ENCODE results near the gene NBPF4.
"Not testable (repeated sequence)": the region's sequence is repeated elsewhere in the genome, so short reads cannot be mapped to it uniquely, and the experiment has no call there.

The NBPF4 gene

DNA sequence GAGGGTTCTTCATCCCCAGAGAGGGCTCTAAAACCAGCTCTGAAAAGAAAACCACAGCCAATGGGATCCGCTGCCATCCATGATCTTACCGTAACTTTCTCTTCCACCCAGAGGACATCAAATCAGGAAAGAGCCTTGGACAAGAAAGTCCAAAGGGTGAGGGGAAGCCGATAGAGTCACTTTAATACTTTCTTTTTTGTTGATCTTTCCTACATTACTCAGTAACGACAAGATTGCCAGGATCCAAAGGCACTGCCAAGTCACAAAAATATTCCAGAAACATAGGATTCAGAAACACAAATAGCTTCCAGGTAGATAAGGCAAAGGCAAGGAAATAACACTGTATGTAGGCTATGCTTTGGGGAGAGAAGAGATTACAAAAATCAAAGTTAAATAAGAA, 17.0 kb downstream of the NBPF4 start:
- not testable (repeated sequence) for H3K4me3 ChIP-seq (replicated peaks; ENCODE audit: low read depth, low read length); H3K36me3 ChIP-seq (ENCODE audit: control insufficient read depth, insufficient read depth, low read length); DNase-seq (ENCODE audit: extremely low read depth, insufficient read length); H3K27me3 ChIP-seq (replicated peaks; ENCODE audit: control insufficient read depth, insufficient read depth, low read length)

DNA sequence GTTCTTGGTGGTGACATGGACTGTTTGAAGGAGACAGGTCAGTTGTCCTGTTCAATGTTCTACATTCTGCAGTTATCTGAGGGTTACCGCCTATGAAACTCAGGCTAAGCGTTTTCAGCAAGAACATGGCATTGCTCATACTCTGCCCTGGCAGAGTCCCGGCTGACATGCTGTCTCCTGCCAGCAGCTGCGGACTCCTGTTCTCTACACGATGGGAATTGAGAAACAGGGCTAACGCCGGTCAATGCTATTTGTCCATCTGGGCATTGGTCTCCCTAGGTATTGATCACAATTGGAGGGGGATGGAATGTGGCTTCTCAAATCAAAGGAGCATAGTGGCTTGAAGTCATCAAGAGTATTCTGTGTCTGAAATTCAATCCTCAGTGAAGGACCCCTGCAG, 20.6 kb downstream of the NBPF4 start:
- not testable (repeated sequence) for DNase-seq (ENCODE audit: extremely low read depth, insufficient read length); H3K36me3 ChIP-seq (ENCODE audit: control insufficient read depth, insufficient read depth, low read length); H3K27me3 ChIP-seq (replicated peaks; ENCODE audit: control insufficient read depth, insufficient read depth, low read length); H3K4me3 ChIP-seq (replicated peaks; ENCODE audit: low read depth, low read length)

DNA sequence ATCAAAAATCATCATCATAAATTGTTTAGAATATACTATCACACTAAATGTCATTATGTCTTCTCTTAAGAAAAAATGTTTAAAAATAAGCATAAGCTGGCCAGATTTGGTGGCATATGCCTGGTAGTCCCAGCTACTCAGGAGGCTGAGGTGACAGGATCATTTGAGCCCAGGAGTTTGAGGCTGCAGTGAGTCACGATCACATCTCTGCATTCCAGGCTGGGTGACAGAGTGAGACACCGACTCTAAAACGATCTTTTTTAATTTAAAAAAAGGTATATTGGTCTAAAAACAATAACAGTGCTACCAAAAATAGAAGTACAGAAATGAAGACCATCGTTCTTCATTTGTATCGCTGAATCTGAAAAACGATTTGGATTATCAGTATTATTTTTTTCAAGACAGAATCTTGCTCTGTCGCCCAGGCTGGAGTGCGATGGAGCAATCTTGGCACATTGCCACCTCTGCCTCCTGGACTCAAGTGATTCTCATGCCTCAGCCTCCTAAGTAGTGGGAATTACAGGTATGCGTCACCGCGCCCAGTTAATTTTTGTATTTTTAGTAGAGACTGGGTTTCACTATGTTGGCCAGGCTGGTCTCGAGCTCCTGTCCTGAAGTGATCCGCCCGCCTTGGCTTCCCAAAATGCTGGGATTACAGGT, 26.2 kb downstream of the NBPF4 start:
- not testable (repeated sequence) for DNase-seq (ENCODE audit: extremely low read depth, insufficient read length); H3K4me3 ChIP-seq (replicated peaks; ENCODE audit: low read depth, low read length); H3K27me3 ChIP-seq (replicated peaks; ENCODE audit: control insufficient read depth, insufficient read depth, low read length); H3K36me3 ChIP-seq (ENCODE audit: control insufficient read depth, insufficient read depth, low read length)

DNA sequence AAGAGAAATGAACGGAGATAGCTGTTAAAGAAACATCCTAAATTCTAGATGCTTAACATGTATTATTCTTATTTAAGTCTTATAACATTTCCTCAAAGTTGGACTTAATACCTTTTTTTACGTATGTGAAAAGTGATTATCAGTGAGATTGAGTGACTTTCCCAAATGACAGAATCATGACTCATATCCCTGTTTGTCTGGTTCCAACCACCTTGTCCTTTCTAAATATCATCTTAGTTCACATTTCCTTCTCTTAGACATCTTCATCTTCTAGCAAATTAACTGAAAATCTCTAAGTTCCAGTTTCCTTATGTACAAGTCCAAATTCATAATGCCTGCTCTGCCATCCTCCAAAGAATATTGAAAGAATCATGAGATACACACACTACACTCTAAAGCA, 26.9 kb downstream of the NBPF4 start:
- not testable (repeated sequence) for H3K4me3 ChIP-seq (replicated peaks; ENCODE audit: low read depth, low read length); H3K27me3 ChIP-seq (replicated peaks; ENCODE audit: control insufficient read depth, insufficient read depth, low read length); DNase-seq (ENCODE audit: extremely low read depth, insufficient read length); H3K36me3 ChIP-seq (ENCODE audit: control insufficient read depth, insufficient read depth, low read length)

DNA sequence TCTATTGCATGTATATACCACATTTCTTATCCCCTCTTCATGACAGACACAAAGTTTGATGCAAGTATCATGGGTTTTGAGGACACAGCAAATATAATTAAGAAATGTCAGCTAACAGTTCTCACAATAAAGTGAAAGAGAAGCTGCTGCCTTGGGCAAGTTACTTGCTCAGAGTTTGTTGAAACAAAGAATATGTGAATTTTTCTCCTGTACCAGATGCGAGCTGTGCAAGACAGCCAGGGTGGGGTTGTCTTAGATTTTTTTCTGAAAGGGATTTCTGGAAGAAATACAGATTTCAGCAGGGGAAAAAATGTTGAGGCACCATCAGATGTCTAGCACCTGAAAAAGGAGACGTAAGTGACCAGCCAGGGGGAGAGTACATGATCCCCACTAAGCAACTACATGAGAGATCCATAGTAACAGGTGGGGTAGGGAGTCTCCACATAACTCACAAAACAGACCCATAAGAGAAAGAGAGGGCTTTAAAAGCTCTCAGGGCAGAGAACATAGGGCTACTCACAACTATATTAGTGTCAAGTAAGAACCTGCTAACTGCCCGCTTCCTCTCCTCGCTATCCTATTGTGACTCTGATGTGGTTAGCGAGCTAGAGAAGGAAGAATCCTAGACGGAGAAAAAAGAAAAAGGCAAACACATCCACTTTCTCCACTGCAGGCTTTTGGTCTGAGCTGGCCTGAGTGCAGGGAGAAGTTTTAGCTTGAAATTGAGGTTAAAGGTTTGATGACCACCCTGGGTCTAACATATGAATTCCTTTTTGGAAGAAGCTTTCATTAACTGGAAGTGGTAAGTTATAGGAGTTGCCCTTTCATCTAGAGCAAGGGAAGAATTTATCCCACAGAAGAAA, 27.6 kb downstream of the NBPF4 start:
- not testable (repeated sequence) for H3K27me3 ChIP-seq (replicated peaks; ENCODE audit: control insufficient read depth, insufficient read depth, low read length); H3K4me3 ChIP-seq (replicated peaks; ENCODE audit: low read depth, low read length); DNase-seq (ENCODE audit: extremely low read depth, insufficient read length); H3K36me3 ChIP-seq (ENCODE audit: control insufficient read depth, insufficient read depth, low read length)

DNA sequence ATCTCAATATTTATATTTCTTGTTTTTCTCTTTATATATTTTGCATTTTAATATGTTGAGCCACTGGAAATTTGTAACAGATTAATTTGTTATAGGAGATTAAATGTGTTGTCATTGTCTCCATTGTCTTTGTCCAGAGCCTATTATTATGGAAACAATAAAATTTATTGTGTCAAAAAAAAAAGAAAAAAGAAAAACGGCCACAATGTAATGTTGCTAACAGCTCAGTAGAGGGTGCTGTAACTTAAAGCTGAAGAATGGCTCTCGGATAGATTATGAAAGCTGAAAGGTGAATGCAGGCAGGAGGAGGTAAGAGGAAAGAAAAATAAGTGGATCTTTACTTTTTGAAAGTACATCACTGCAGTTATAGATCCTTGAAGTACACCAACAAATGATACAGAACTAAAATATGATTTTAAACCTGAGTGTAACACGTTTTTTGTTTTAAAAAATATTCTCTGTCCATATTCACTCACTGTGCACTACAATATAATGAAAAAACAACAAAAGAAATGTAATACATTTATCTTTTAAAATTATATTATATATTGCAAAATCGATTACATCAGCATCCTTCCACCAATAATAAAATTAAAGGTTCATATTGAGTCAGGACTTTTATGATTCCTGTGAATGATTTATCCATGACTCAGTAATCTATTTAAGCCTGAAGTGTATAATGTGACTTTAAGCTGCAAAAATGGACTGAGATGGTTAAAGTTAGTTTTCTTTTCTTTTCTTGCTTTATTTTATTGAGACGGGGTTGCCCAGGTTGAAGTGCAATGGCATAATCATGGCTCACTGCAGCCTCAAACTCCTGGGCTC, 29.0 kb downstream of the NBPF4 start:
- H3K4me3 ChIP-seq (replicated peaks; ENCODE audit: low read depth, low read length); DNase-seq (ENCODE audit: extremely low read depth, insufficient read length); H3K36me3 ChIP-seq (ENCODE audit: control insufficient read depth, insufficient read depth, low read length); H3K27me3 ChIP-seq (replicated peaks; ENCODE audit: control insufficient read depth, insufficient read depth, low read length): not testable (repeated sequence)
- TF ChIP-seq, protein P1, sequence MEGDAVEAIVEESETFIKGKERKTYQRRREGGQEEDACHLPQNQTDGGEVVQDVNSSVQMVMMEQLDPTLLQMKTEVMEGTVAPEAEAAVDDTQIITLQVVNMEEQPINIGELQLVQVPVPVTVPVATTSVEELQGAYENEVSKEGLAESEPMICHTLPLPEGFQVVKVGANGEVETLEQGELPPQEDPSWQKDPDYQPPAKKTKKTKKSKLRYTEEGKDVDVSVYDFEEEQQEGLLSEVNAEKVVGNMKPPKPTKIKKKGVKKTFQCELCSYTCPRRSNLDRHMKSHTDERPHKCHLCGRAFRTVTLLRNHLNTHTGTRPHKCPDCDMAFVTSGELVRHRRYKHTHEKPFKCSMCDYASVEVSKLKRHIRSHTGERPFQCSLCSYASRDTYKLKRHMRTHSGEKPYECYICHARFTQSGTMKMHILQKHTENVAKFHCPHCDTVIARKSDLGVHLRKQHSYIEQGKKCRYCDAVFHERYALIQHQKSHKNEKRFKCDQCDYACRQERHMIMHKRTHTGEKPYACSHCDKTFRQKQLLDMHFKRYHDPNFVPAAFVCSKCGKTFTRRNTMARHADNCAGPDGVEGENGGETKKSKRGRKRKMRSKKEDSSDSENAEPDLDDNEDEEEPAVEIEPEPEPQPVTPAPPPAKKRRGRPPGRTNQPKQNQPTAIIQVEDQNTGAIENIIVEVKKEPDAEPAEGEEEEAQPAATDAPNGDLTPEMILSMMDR (IDR thresholded peaks at IDR 0.05; ENCODE audit: insufficient read depth, low read length, poor library complexity, severe bottlenecking): peak; percentile 40

DNA sequence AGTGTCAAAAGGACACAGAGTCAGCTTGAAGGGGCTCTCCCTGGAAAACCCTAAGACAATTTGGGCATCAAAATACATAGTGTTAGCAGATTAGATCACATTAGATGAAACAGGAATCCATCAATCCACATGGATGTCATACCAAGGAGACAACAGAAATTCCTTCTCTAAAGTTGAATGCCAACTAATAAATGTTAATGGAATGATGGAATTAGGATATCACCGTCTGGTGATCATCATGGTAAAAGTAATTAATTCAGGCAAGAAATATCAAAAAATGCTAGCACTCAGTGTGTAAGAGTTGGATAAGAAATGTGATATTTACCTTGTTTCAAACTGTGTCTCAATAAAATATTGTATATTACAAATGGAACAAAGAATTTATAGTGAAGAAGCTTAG, 32.9 kb downstream of the NBPF4 start:
- TF ChIP-seq, protein P1 (IDR thresholded peaks at IDR 0.05; ENCODE audit: insufficient read depth, low read length, poor library complexity, severe bottlenecking): no peak
- no peak for DNase-seq (ENCODE audit: extremely low read depth, insufficient read length)
- H3K36me3 ChIP-seq (ENCODE audit: control insufficient read depth, insufficient read depth, low read length): no peaks in the 10 kb centered on the region
- H3K27me3 ChIP-seq (replicated peaks; ENCODE audit: control insufficient read depth, insufficient read depth, low read length): no peaks in the 10 kb centered on the region
- no peak overlapping the region for H3K4me3 ChIP-seq (replicated peaks; ENCODE audit: low read depth, low read length)
